ENCODE measurements around the gene UBE2N.

- TF ChIP-seq EGR1 (IDR thresholded peaks at IDR 0.05) (no peak), EP300 (IDR thresholded peaks at IDR 0.05; ENCODE audit: borderline replicate concordance) (no peak), MAX (IDR thresholded peaks at IDR 0.05) (no peak), YY1 (IDR thresholded peaks at IDR 0.05; ENCODE audit: low read depth) (no peak), RAD21 (IDR thresholded peaks at IDR 0.05; ENCODE audit: low read depth) (no peak), CEBPB (IDR thresholded peaks at IDR 0.05) (no peak), FOXM1 (IDR thresholded peaks at IDR 0.05; ENCODE audit: borderline replicate concordance, low read depth) (no peak), TAF1 (IDR thresholded peaks at IDR 0.05; ENCODE audit: low read depth) (no peak), TEAD4 (IDR thresholded peaks at IDR 0.05) (no peak), CREB1 (IDR thresholded peaks at IDR 0.05; ENCODE audit: low read depth) (no peak)
- TF ChIP-seq, protein P1, sequence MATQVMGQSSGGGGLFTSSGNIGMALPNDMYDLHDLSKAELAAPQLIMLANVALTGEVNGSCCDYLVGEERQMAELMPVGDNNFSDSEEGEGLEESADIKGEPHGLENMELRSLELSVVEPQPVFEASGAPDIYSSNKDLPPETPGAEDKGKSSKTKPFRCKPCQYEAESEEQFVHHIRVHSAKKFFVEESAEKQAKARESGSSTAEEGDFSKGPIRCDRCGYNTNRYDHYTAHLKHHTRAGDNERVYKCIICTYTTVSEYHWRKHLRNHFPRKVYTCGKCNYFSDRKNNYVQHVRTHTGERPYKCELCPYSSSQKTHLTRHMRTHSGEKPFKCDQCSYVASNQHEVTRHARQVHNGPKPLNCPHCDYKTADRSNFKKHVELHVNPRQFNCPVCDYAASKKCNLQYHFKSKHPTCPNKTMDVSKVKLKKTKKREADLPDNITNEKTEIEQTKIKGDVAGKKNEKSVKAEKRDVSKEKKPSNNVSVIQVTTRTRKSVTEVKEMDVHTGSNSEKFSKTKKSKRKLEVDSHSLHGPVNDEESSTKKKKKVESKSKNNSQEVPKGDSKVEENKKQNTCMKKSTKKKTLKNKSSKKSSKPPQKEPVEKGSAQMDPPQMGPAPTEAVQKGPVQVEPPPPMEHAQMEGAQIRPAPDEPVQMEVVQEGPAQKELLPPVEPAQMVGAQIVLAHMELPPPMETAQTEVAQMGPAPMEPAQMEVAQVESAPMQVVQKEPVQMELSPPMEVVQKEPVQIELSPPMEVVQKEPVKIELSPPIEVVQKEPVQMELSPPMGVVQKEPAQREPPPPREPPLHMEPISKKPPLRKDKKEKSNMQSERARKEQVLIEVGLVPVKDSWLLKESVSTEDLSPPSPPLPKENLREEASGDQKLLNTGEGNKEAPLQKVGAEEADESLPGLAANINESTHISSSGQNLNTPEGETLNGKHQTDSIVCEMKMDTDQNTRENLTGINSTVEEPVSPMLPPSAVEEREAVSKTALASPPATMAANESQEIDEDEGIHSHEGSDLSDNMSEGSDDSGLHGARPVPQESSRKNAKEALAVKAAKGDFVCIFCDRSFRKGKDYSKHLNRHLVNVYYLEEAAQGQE (IDR thresholded peaks at IDR 0.05; ENCODE audit: low read depth): no peak
Observed at GRCh38 chr12:93381161-93381975, 60.4 kb downstream of the UBE2N start.
